Smooth muscle cell (in vitro differentiated cells): ENCODE results near the gene CCDC12. TPM values are rescaled to one million over a fixed set of nuclear protein-coding genes. Genes with fewer than 3 reads are reported as not detected.

Source experiments
- DNase-seq: peaks from one replicate; lab custom pipeline; 2025; ENCODE audit not compliant: unreplicated experiment; lab: John Stamatoyannopoulos, UW
- H2AFZ ChIP-seq: fragments of 200-600 bp; sonication (generic); 2 replicates; pipeline ENCODE4 v1.6.0; 2016; ENCODE audit warnings: antibody characterized with exemption, low read depth, mild to moderate bottlenecking
- H3F3A ChIP-seq: fragments of 200-600 bp; sonication (generic); 2 replicates; pipeline ENCODE4 v1.6.0; 2017; ENCODE audit warnings: antibody characterized with exemption, low read depth
- H3K27ac ChIP-seq: fragments of 200-600 bp; sonication (generic); 2 replicates; pipeline ENCODE4 v1.5.1; 2016; ENCODE audit warnings: low read depth, mild to moderate bottlenecking
- H3K27me3 ChIP-seq: fragments of 200-600 bp; sonication (generic); 2 replicates; pipeline ENCODE4 v1.6.1; 2016; ENCODE audit warnings: low read depth, mild to moderate bottlenecking
- H3K36me3 ChIP-seq: fragments of 200-600 bp; sonication (generic); 2 replicates; pipeline ENCODE4 v1.5.1; 2016; ENCODE audit warnings: low read depth
- H3K4me1 ChIP-seq: fragments of 200-600 bp; sonication (generic); 2 replicates; pipeline ENCODE4 v1.5.1; 2016; ENCODE audit warnings: low read depth
- H3K4me2 ChIP-seq: fragments of 200-600 bp; sonication (generic); 2 replicates; pipeline ENCODE4 v1.6.0; 2016; ENCODE audit warnings: mild to moderate bottlenecking
- H3K4me3 ChIP-seq: fragments of 200-600 bp; sonication (generic); 2 replicates; pipeline ENCODE4 v1.5.1; 2016; ENCODE audit warnings: mild to moderate bottlenecking
- H3K79me2 ChIP-seq: fragments of 200-600 bp; sonication (generic); 2 replicates; pipeline ENCODE4 v1.6.0; 2016; ENCODE audit warnings: low read depth, mild to moderate bottlenecking
- H3K9ac ChIP-seq: fragments of 200-600 bp; sonication (generic); 2 replicates; pipeline ENCODE4 v1.6.0; 2016; ENCODE audit warnings: low read depth
- H3K9me3 ChIP-seq: fragments of 200-600 bp; sonication (generic); replicated peaks from 2 replicates; pipeline ENCODE4 v1.5.1; 2016; ENCODE audit warnings: low read depth
- H4K20me1 ChIP-seq: fragments of 200-600 bp; sonication (generic); 2 replicates; pipeline ENCODE4 v1.6.0; 2016; ENCODE audit warnings: low read depth
- CTCF ChIP-seq: fragments of 200-600 bp; sonication (generic); IDR thresholded peaks from 2 replicates; pipeline ENCODE4 v1.5.1; 2017; ENCODE audit warnings: borderline replicate concordance, mild to moderate bottlenecking, antibody characterized with exemption; ENCODE audit not compliant: insufficient read depth, poor library complexity, severe bottlenecking
- WGBS: methylation state at CpG from one replicate; pipeline ENCODE4 v1.1.7; 2016; ENCODE audit warnings: low lambda C conversion rate; 5-methylcytosine and 5-hydroxymethylcytosine counted together
- polyA plus RNA-seq: library from polyadenylated mRNA; unstranded; fragments of >200 nt; fragmentation: Nextera tagmentation; extraction: Ambion mirVana; gene quantifications from 2 replicates; pipeline ENCODE4 v1.2.1, GENCODE V29; 2016
- total RNA-seq: library from RNA; depleted of rRNA; stranded (reverse); fragments of >200 nt; gene quantifications from 2 replicates; pipeline ENCODE4 v1.2.3, GENCODE V29; 2014

CCDC12 gene
- total and polyA plus RNA-seq, 2 experiments from 2014 or later: 23.9 to 52.4 TPM

DNA sequence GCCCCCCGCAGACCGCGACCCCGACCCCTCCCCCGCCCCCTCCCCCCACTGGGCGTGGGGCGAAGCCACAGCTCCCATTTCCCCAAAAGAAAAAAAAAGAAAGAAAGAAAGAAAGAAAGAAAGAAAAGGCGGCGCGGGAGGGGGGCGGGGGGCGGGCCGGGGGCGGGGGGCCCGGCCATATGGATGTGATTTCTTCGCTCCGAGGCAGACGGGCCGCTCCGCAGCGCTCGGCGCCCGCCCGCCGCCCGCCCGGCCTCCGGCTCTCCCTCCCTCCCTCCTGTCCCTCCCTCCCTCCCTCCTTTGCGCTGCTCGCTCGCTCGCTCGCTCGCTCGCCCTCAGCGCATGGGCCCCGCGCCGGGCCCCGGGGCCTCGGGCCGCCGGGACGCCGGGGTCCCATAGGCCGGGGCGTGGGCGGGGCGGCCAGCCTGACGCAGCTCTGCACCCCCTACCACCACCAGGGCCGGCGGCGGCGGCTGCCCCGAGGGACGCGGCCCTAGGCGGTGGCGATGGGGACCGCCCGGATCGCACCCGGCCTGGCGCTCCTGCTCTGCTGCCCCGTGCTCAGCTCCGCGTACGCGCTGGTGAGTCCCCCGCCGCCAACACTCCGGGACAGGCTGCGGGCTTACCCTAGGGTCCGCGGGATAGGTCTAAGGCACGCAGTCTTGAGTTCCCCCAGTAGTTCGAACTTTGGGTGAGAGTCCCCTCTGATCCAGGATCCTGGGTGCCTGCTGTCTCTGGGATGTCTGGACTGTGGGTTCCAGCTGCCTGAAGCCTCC is 93.3 kb downstream of the CCDC12 start:
- peaks cover 32% of the 10 kb centered on the region for H3K79me2 ChIP-seq
- H3K27ac ChIP-seq: no peak overlapping the region
- H3K9ac ChIP-seq: peak overlapping the region; percentile 71
- no peaks in the 10 kb centered on the region for H3K27me3 ChIP-seq
- DNase-seq: peak; percentile 31
- peak overlapping the region; percentile 64 for H2AFZ ChIP-seq
- H3K4me1 ChIP-seq: peaks cover 13% of the 10 kb centered on the region
- 2% methylated on average over 12 of the region's 78 CpGs for WGBS
- no peaks in the 10 kb centered on the region for H3K36me3 ChIP-seq
- peaks cover 34% of the 10 kb centered on the region for H4K20me1 ChIP-seq
- H3K4me3 ChIP-seq: peak overlapping the region; percentile 67
- TF ChIP-seq CTCF: no peak
- H3F3A ChIP-seq: no peaks in the 10 kb centered on the region
- peak overlapping the region; percentile 90 for H3K4me2 ChIP-seq
- H3K9me3 ChIP-seq: no peaks in the 10 kb centered on the region

- Histone ChIP-seq H3K27ac (no peak overlapping the region), H3K27me3 (no peaks in the 10 kb centered on the region)
- WGBS: under 1% methylated on average over 55 of the region's 72 CpGs
Observed at GRCh38 chr3:46882377-46883053, 94.0 kb downstream of the CCDC12 start.

GRCh38 chr3:46881596-46882376 is 94.8 kb downstream of the CCDC12 start:
- no peak for TF ChIP-seq CTCF
- DNase-seq: peak; percentile 49
- Histone ChIP-seq H3F3A (no peaks in the 10 kb centered on the region), H3K4me2 (peak overlapping the region; percentile 90), H3K9me3 (no peaks in the 10 kb centered on the region), H3K36me3 (no peaks in the 10 kb centered on the region), H2AFZ (peak overlapping the region; percentile 82), H3K27ac (no peak overlapping the region), H3K27me3 (no peaks in the 10 kb centered on the region), H3K79me2 (peaks cover 28% of the 10 kb centered on the region), H4K20me1 (peaks cover 23% of the 10 kb centered on the region), H3K4me1 (peaks cover 16% of the 10 kb centered on the region), H3K4me3 (peak overlapping the region; percentile 67), H3K9ac (peak overlapping the region; percentile 63)
- 2% methylated on average over 27 of the region's 83 CpGs for WGBS

More at GRCh38 chr3:46882377-46883053, 94.0 kb downstream of the CCDC12 start:
- Histone ChIP-seq H3K79me2 (peaks cover 31% of the 10 kb centered on the region), H3K9me3 (no peaks in the 10 kb centered on the region), H3K4me3 (peak overlapping the region; percentile 67), H2AFZ (peak overlapping the region; percentile 64), H3K9ac (peak overlapping the region; percentile 71), H3K4me1 (peaks cover 16% of the 10 kb centered on the region), H3F3A (no peaks in the 10 kb centered on the region), H3K4me2 (peak overlapping the region; percentile 90), H3K36me3 (no peaks in the 10 kb centered on the region), H4K20me1 (peaks cover 27% of the 10 kb centered on the region)
- TF ChIP-seq CTCF: no peak
- peak; percentile 56 for DNase-seq
